HG03097 (cell line): Measurements from ENCODE around the gene CCL18.
"Not testable (repeated sequence)": the region's sequence is repeated elsewhere in the genome, so short reads cannot be mapped to it uniquely, and the experiment has no call there.

Source experiments
- ATAC-seq: cut with Tn5 transposase; IDR thresholded peaks from one replicate; pipeline ENCODE4 v1.9.1; 2021; ENCODE audit not compliant: unreplicated experiment, low FRiP score

Gene CCL18

DNA sequence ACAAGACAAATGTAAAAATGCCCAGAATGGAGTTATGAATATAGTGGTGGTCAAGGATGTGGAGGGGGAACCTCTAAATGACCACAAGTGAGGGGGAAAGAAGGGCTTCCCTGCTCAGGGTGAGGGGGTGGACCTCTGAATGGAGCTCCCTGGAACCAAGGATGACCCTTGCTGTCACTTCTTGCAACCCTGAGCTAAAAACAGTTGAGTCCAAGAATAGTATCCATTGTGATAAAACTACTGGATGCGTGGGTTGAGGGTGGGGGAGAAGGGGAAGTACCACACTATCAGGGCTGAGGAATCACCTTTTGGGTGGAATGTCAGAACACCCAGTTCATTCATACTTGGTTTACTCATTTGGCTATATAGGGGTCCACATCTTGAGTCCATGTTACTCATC lies 34.9 kb downstream of the CCL18 start:
- ATAC-seq: not testable (repeated sequence)

GRCh38 chr17:36103401-36103975 lies 39.4 kb downstream of the CCL18 start, which contains the start of gene CCL4:
Gene CCL4 (plus strand): TSS chr17:36103827. CDS start chr17:36103906, 79 bp downstream.
- ATAC-seq: peak; percentile 63

- ATAC-seq: not testable (repeated sequence)
Measured at GRCh38 chr17:36104246-36104645, 40.2 kb downstream of the CCL18 start.

DNA sequence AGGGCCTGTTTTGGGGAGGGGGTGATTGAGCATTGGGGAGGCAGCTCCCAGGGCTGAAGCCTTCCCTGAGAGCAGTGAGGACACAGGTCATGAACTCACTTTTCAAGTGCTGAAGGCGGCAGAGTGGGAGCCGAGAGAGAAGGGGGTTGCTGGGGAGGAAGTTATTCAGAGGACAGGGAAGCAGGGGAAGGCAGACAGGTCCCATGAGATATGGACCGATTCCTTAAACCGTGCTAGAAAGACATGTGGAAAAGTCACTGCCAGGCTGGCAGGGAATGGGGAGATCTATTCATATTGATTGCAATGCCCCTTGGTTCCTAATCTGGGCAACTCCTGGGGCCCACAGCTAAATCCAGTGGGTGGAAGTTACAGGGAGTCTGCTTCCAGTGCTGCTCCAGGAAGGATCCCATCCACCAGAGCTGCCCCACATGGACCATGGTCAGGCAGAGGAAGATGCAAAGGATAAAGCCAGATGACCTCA lies 40.7 kb downstream of the CCL18 start:
- no peak for ATAC-seq

GRCh38 chr17:36105781-36106492 lies 41.9 kb downstream of the CCL18 start:
- ATAC-seq: no peak

DNA sequence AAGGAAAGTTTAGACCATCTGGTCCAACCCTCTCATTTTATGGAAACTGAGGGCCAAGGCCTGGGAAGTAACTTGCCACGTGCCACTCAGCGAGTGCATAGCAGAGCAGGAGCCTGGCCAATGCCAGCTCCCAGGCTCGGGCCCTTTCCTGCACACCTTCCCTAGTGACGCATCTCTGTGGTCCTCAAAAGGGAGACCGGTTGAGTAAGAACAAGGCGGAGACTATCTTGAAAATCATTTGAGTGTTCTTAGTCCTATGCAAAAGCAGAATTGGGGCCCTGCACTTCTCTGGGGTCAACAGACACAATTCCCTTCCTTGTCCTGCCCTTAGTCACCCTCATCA lies 42.4 kb downstream of the CCL18 start:
- ATAC-seq: no peak

- ATAC-seq: no peak
Measured at GRCh38 chr17:36107660-36108059, 43.6 kb downstream of the CCL18 start.

- ATAC-seq: not testable (repeated sequence)
Measured at GRCh38 chr17:36108265-36108664, 44.2 kb downstream of the CCL18 start.

DNA sequence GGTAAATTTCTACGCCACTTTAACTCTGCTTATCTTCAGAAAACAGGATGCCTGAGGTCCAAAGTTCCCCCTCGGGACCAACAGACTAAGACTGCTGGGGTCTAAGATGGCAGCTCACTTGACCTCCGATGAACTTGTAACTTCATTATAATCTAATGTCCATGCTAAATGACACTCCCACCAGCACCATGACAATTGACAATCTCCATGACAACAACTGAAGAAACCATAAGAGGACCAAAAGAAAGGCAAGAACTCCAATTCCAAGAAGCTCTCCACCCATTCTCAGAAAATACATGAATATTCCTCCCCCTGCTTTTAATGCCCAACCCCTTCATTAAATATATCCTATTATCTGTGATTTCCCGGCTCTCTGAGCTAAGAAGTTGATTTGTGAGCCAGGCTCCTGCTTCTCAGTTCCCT lies 47.0 kb downstream of the CCL18 start:
- no peak for ATAC-seq

DNA sequence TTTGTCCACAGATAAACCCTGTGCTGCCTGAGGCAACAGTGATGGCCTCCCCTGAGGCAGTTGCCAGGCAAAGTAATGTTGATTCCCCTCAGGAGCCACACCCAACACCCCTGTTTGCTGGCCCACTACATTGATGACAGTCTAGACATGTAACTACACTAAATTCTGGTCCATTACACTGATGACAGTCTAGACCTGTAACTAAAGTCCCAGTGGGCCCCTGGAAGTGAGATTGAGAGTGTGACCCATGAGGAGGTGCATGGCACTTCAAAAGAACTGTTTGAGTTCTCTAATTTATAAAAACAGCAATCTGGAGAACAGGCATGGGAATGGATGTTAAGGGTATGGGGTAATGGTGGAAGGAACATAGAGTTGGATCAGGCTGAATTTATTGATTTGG lies 48.5 kb downstream of the CCL18 start:
- ATAC-seq: no peak

- not testable (repeated sequence) for ATAC-seq
Measured at GRCh38 chr17:36113131-36113530, 49.1 kb downstream of the CCL18 start.

- not testable (repeated sequence) for ATAC-seq
Measured at GRCh38 chr17:36114971-36115648, 51.0 kb downstream of the CCL18 start.

DNA sequence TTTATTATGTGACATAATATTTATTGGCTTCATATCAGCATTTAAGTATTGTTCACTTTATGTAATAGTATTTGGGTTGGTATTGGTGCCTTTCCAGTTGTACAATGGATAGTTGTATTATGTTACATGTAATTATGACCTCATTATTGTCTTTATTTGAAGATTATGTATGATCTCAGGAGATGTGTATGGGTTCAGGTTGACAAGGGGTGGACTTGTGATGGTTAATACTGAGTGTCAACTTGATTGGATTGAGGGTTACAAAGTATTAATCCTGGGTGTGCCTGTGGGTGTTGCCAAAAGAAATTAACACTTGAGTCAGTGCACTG lies 51.5 kb downstream of the CCL18 start:
- not testable (repeated sequence) for ATAC-seq

- no peak for ATAC-seq
Measured at GRCh38 chr17:36117505-36118382, 53.7 kb downstream of the CCL18 start.

GRCh38 chr17:36118477-36119353 lies 54.6 kb downstream of the CCL18 start:
- ATAC-seq: no peak

DNA sequence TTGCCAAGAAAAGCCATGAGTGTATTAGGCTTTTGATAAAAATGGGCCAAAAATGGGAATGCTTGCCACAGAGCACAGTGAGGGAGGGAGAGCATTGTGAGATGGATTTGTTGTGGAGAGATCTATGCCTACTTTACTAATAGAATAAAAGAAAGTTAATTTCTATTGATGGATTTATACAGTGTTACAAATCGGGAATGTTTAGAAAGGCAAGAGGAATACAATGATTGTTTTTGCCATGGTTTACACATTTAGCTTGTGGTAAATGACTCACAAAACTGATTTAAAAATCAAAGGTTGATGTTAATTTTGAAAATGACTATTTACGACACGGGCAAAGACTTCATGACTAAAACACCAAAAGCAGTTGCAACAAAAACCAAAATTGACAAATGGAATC lies 56.1 kb downstream of the CCL18 start:
- no peak for ATAC-seq

- not testable (repeated sequence) for ATAC-seq
Measured at GRCh38 chr17:36121099-36121498, 57.0 kb downstream of the CCL18 start.
